Measurements from ENCODE around the gene CNTRL.

GRCh38 chr9:121067640-121068039 is 7.1 kb upstream of the CNTRL start:
- TF ChIP-seq CTCF (IDR thresholded peaks at IDR 0.05), result no peak
- TF ChIP-seq POLR2A (IDR thresholded peaks at IDR 0.05), result no peak
